GM12878 (cell line): Measurements from ENCODE around the gene KDM8. TPM values are rescaled to one million over a fixed set of nuclear protein-coding genes. Genes with fewer than 3 reads are reported as not detected.
A peak's percentile ranks its signal among the peaks of the same experiment; 100 is the strongest.

Experiments used
- ATAC-seq: fragments of 200-7000 bp; cut with Tn5 transposase; 3 replicates; pipeline ENCODE4 v1.9.1; 2020; ENCODE audit warnings: mild to moderate bottlenecking, moderate library complexity
- BruUV-seq: library from RNA; stranded (reverse); fragments of 400-500 nt; replicated peaks from 2 replicates; lab custom pipeline; 2021; lab: Mats Ljungman, UMichigan
- CTCF ChIA-PET: fragments of 300-600 bp; sonication (Branson Sonifier 250); formaldehyde crosslinking; extraction: SDS; loops from one replicate; lab custom pipeline; 2021; ENCODE audit warnings: inconsistent platforms; lab: Yijun Ruan, JAX
- POLR2A ChIA-PET: fragments of 350-600 bp; formaldehyde crosslinking; extraction: SDS; loops from one replicate; lab custom pipeline; 2021; ENCODE audit warnings: inconsistent platforms; lab: Charles Lee
- RAD21 ChIA-PET: fragments of 300-600 bp; sonication (Branson Sonifier 250); formaldehyde crosslinking; loops from one replicate; lab custom pipeline; 2023; ENCODE audit warnings: antibody characterized with exemption; ENCODE audit not compliant: unreplicated experiment; lab: Charles Lee
- SMC1A ChIA-PET: fragments of 300-600 bp; sonication (Branson Sonifier 250); formaldehyde crosslinking; loops from one replicate; lab custom pipeline; 2023; ENCODE audit not compliant: unreplicated experiment, uncharacterized antibody; lab: Charles Lee
- DNase-seq: peaks from one replicate; pipeline ENCODE4 v3.0.0-alpha.2; 2011; ENCODE audit warnings: low read depth, low spot score
- FAIRE-seq: peaks from 3 replicates; lab custom pipeline; 2011; peaks lifted over from hg19 to GRCh38; lab: Jason Lieb, UNC
- H2AFZ ChIP-seq: 2 replicates; pipeline ENCODE4 v1.6.0; 2011; ENCODE audit warnings: low read depth, low read length, control low read depth; ENCODE audit not compliant: control insufficient read depth
- H3K27ac ChIP-seq: 2 replicates; pipeline ENCODE4 v1.5.1; 2011; ENCODE audit warnings: control low read depth; ENCODE audit not compliant: control insufficient read depth, insufficient read depth
- H3K27me3 ChIP-seq, 2 experiments: replicated peaks in 1 of 2; 2 replicates each; pipeline versions ENCODE4 v1.6.0 to v1.6.1; 2011; ENCODE audit warnings: low read length in 1 of 2; ENCODE audit not compliant: control insufficient read depth in 2 of 2, insufficient read depth in 2 of 2
- H3K36me3 ChIP-seq, 2 experiments: 2 replicates each; pipeline ENCODE4 v1.5.1; 2011; ENCODE audit warnings: low read length in 1 of 2; ENCODE audit not compliant: control insufficient read depth in 2 of 2, insufficient read depth in 2 of 2
- H3K4me1 ChIP-seq: 2 replicates; pipeline ENCODE4 v1.6.1; 2011; ENCODE audit warnings: mild to moderate bottlenecking, low read length, moderate library complexity, mixed read lengths; ENCODE audit not compliant: control insufficient read depth, insufficient read depth
- H3K4me2 ChIP-seq: 2 replicates; pipeline ENCODE4 v1.6.0; 2011; ENCODE audit warnings: control low read depth; ENCODE audit not compliant: control insufficient read depth, insufficient read depth
- H3K4me3 ChIP-seq: fragments of 200-600 bp; sonication (generic); 2 replicates; pipeline ENCODE4 v1.5.1; 2016
- H3K79me2 ChIP-seq: 2 replicates; pipeline ENCODE4 v1.6.0; 2011; ENCODE audit warnings: low read length; ENCODE audit not compliant: control insufficient read depth, insufficient read depth
- H3K9ac ChIP-seq: 2 replicates; pipeline ENCODE4 v1.8.0; 2011; ENCODE audit warnings: low read length, control low read depth, mixed read lengths; ENCODE audit not compliant: control insufficient read depth, insufficient read depth
- H3K9me3 ChIP-seq: replicated peaks from 3 replicates; pipeline ENCODE4 v1.5.1; 2011; ENCODE audit warnings: mild to moderate bottlenecking, low read length; ENCODE audit not compliant: control insufficient read depth, insufficient read depth
- H4K20me1 ChIP-seq: 2 replicates; pipeline ENCODE4 v1.6.0; 2011; ENCODE audit not compliant: control insufficient read depth, insufficient read depth
- CHD2 ChIP-seq: IDR thresholded peaks from 2 replicates; pipeline ENCODE4 v1.6.1; 2011; ENCODE audit warnings: low read depth, low read length, improper control_type of control experiment, borderline replicate concordance
- ESRRA ChIP-seq: IDR thresholded peaks from 2 replicates; pipeline ENCODE4 v1.6.1; 2012; ENCODE audit warnings: mild to moderate bottlenecking, low read length, improper control_type of control experiment
- IKZF2 ChIP-seq, 2 experiments: fragments of 450-650 bp; IDR thresholded peaks; 2 replicates each; pipeline ENCODE4 v1.6.1; 2017; ENCODE audit warnings: mild to moderate bottlenecking in 2 of 2, moderate library complexity in 2 of 2
- MAX ChIP-seq: IDR thresholded peaks from 2 replicates; pipeline ENCODE4 v1.6.1; 2012; ENCODE audit warnings: low read depth, low read length, improper control_type of control experiment
- MLLT1 ChIP-seq: fragments of 450-650 bp; IDR thresholded peaks from 2 replicates; pipeline ENCODE4 v1.6.1; 2016; ENCODE audit warnings: mild to moderate bottlenecking
- POLR2AphosphoS5 ChIP-seq: IDR thresholded peaks from 2 replicates; pipeline ENCODE4 v1.6.1; 2011; ENCODE audit warnings: mild to moderate bottlenecking, low read length, inconsistent platforms
- RB1 ChIP-seq: fragments of 450-650 bp; formaldehyde crosslinking; IDR thresholded peaks from 2 replicates; pipeline ENCODE4 v1.6.1; 2017; ENCODE audit warnings: mild to moderate bottlenecking, borderline replicate concordance
- RUNX3 ChIP-seq: IDR thresholded peaks from 2 replicates; pipeline ENCODE4 v1.6.1; 2012; ENCODE audit warnings: low read length, inconsistent platforms
- SMC3 ChIP-seq: IDR thresholded peaks from 2 replicates; pipeline ENCODE4 v1.6.1; 2011; ENCODE audit warnings: low read length, improper control_type of control experiment, borderline replicate concordance
- SPI1 ChIP-seq: IDR thresholded peaks from 2 replicates; pipeline ENCODE4 v1.6.1; 2011; ENCODE audit warnings: low read depth, mild to moderate bottlenecking, low read length, moderate library complexity, borderline replicate concordance; ENCODE audit not compliant: insufficient read depth
- SUPT20H ChIP-seq: IDR thresholded peaks from 2 replicates; pipeline ENCODE4 v1.6.1; 2011; ENCODE audit warnings: low read depth, mild to moderate bottlenecking, low read length, moderate library complexity, borderline replicate concordance; ENCODE audit not compliant: control insufficient read depth
- ZBTB11 ChIP-seq: fragments of 450-650 bp; formaldehyde crosslinking; IDR thresholded peaks from 2 replicates; pipeline ENCODE4 v1.5.0; 2022; ENCODE audit warnings: mild to moderate bottlenecking, missing genetic modification characterization
- WGBS: methylation state at CpG from one replicate; pipeline ENCODE4 v1.1.6; 2016; ENCODE audit warnings: low lambda C conversion rate; ENCODE audit not compliant: insufficient replicate concordance, insufficient coverage; ENCODE audit errors: missing lambda C conversion rate; 5-methylcytosine and 5-hydroxymethylcytosine counted together
- in situ Hi-C: fragments of 300-500 bp; cut with MboI; formaldehyde crosslinking; loops from 9 replicates; pipeline ENCODE4 v1.14.3; 2018; ENCODE audit warnings: mixed read lengths
- intact Hi-C: fragments of 100-400 bp; cut with micrococcal nuclease; formaldehyde crosslinking; loops from one replicate; pipeline ENCODE4 v1.14.2; 2022; ENCODE audit not compliant: unreplicated experiment
- polyA plus RNA-seq, 11 experiments: library from polyadenylated mRNA; depleted of rRNA in 4 of 11; unstranded in 6 of 11; stranded (reverse) in 5 of 11; fragments of >200 nt; fragmentation: Nextera tagmentation in 4 of 11; fragmentation: Illumina TruSeq in 1 of 11; extraction: Ambion mirVana in 4 of 11; extraction: Trizol in 1 of 11; gene quantifications; 1 replicate in 1 of 11; 2 replicates in 10 of 11; pipeline versions ENCODE4 v1.2.1 to v1.2.3, GENCODE V29; 2011 to 2016; ENCODE audit warnings: inconsistent platforms in 2 of 11, missing spikeins in 2 of 11, low read depth in 1 of 11
- total RNA-seq, 4 experiments: library from RNA; depleted of rRNA in 3 of 4; stranded (reverse); fragments of >200 nt in 3 of 4; fragmentation: Illumina TruSeq in 1 of 4; extraction: Trizol in 1 of 4; gene quantifications; 2 replicates each; pipeline versions ENCODE4 v1.2.1 to v1.2.3, GENCODE V29; 2013 to 2021
- TF ChIP-seq, protein P1 (sequence below): IDR thresholded peaks from 2 replicates; pipeline ENCODE4 v1.6.1; 2011; ENCODE audit warnings: borderline replicate concordance, low read depth, mild to moderate bottlenecking, moderate library complexity, low read length; ENCODE audit not compliant: insufficient read depth, poor library complexity, severe bottlenecking
- TF ChIP-seq, protein P2 (sequence below): fragments of 450-650 bp; IDR thresholded peaks from 2 replicates; pipeline ENCODE4 v1.6.1; 2016; ENCODE audit warnings: mild to moderate bottlenecking

Gene KDM8
- total and polyA plus RNA-seq, 10 of the 15 experiments (the other 5 are each of a cell fraction or from before 2014, with no cell fraction given): 0.79 to 8.9 (median 5.8) TPM

DNA sequence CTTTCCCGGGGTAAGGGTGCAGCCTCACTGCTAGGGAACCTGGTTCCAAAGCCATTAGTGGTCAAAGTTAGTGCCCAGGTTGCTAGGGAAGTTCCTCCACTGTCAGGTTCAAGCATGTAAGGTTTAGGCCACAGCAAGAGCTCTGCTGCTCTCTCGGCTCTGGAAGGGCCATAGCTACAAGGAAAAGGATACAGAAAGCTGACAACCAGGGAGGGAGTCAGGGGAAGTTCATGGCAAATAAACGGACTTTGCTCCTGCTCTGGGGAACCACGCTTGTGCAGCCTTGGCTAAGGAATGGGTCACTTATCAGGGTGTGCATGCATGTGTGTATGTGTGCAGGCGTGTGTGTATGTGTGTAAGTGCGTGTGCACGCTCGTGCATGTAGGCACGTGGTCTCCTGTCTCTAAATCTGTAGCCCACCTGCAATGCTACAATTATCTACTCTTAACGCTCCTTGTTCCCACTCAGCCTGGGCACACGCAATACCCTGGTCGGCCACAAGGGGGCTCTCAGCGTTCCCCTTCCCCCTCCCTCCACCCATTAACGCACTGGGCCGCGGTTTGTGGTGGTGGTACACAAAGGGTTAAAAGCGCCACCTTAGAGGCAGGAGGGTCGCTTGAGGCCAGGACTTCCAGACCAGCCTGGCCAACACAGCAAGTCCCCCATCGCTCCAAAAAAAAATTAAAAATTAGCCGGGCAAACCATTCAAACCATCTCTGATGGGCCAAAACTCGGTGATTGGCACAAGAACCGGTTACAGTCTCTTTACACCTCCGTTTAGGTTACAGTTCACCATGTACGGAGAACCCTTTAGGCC lies 48.4 kb upstream of the KDM8 start:
- Histone ChIP-seq H3K27ac (no peak overlapping the region), H3K79me2 (no peaks in the 10 kb centered on the region), H2AFZ (no peak overlapping the region), H3K4me1 (peaks cover 3% of the 10 kb centered on the region), H3K4me3 (no peak overlapping the region), H3K4me2 (no peak overlapping the region), H3K36me3 (no peaks in the 10 kb centered on the region), H4K20me1 (no peaks in the 10 kb centered on the region), H3K9ac (no peak overlapping the region), H3K9me3 (no peaks in the 10 kb centered on the region), H3K27me3 (no peaks in the 10 kb centered on the region)
- intact Hi-C loops (loop anchor here (1.0 kb wide), 2 partner anchors 213 to 302 kb away; no protein-coding TSS in a partner anchor), in situ Hi-C loops (no loop called here)
- SMC1A ChIA-PET: interaction anchor here (0.7 to 5.4 kb wide), 10 partner anchors 11 to 300 kb away, joined by 3 to 43 read pairs (median 3); no protein-coding TSS in a partner anchor
- DNase-seq (no peak), ATAC-seq (peak; percentile 94), FAIRE-seq (peak; percentile 69)
- CTCF ChIA-PET: interaction anchor here (0.6 to 8.2 kb wide), 21 partner anchors 8 to 321 kb away, joined by 3 to 93 read pairs (median 4); no protein-coding TSS in a partner anchor
- no TSS peak for BruUV-seq
- 4% methylated on average over 24 of the region's 24 CpGs for WGBS
- RAD21 ChIA-PET: interaction anchor here (1.0 to 3.2 kb wide), 4 partner anchors 49 to 302 kb away, joined by 3 to 22 read pairs (median 3); partner anchors contain the start of gene KDM8
- POLR2A ChIA-PET: no interaction called here
- TF ChIP-seq, protein P1, sequence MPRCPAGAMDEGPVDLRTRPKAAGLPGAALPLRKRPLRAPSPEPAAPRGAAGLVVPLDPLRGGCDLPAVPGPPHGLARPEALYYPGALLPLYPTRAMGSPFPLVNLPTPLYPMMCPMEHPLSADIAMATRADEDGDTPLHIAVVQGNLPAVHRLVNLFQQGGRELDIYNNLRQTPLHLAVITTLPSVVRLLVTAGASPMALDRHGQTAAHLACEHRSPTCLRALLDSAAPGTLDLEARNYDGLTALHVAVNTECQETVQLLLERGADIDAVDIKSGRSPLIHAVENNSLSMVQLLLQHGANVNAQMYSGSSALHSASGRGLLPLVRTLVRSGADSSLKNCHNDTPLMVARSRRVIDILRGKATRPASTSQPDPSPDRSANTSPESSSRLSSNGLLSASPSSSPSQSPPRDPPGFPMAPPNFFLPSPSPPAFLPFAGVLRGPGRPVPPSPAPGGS: peak; percentile 24
- TF ChIP-seq ZBTB11 (CRISPR knock-in tag) (no peak), SPI1 (no peak), RB1 (0 out of 2 replicates have a peak, but pooled peaks have one; percentile 42), IKZF2 (IDR thresholded peaks at IDR 0.05) (no peak), MAX (no peak), POLR2AphosphoS5 (no peak), RUNX3 (peak; percentile 75; the same call in 1 of the 2 replicates), MLLT1 (peak; percentile 30; the same call in 1 of the 2 replicates), SMC3 (peak; percentile 89), SUPT20H (no peak), CHD2 (peak; percentile 47; the same call in 1 of the 2 replicates), ESRRA (no peak)
- TF ChIP-seq, protein P2, sequence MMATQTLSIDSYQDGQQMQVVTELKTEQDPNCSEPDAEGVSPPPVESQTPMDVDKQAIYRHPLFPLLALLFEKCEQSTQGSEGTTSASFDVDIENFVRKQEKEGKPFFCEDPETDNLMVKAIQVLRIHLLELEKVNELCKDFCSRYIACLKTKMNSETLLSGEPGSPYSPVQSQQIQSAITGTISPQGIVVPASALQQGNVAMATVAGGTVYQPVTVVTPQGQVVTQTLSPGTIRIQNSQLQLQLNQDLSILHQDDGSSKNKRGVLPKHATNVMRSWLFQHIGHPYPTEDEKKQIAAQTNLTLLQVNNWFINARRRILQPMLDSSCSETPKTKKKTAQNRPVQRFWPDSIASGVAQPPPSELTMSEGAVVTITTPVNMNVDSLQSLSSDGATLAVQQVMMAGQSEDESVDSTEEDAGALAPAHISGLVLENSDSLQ: 0 out of 2 replicates have a peak, but pooled peaks have one; percentile 15
